ENCODE measurements around the gene ARFGEF3. TPM values are rescaled to one million over a fixed set of nuclear protein-coding genes. Genes with fewer than 3 reads are reported as not detected.

ARFGEF3 gene
- total RNA-seq, 4 donors from 2014 or later: 2.8 to 11.8 (median 7.8) TPM

DNA sequence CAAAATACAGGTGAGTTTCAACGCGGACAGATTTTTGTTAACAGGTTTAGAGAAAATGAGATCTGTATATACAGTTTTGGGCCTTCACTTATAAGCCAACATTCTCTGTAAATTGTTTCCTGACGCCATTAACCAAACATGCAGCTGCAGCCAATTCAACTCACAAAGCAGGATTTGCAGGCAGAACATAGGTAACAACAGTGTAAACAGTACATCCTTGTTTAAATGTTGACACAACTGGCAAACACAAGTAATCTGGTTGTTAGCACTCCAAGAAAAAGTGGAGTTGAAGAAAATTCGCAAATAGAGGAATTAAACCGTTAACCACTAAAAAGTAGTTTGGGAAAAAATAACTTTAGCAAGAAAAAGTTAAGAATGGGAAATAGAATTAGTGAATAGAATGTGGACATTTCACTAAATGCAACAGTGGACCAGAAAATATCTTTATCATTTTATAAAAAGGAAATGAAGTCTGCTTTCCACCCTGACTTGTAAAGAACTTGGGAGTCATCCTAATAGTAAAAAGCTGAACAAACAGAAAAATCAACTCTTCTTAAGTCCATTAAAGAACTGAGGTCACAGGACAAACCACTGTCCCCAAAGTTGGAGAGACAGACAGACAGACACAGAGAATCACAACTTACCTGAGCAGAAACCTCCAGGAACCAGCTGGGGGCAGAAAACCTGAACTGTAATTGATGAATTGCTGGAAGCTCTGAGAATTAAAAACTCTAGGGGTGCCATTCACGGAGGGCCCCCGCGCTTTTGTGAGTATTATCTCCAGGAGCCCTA is 226.0 kb downstream of the ARFGEF3 start:
- H3K4me3 ChIP-seq (ENCODE audit: low read depth, poor library complexity, severe bottlenecking): no peak overlapping the region
- TF ChIP-seq POLR2A (IDR thresholded peaks at IDR 0.05): no peak
- TF ChIP-seq, protein P1, sequence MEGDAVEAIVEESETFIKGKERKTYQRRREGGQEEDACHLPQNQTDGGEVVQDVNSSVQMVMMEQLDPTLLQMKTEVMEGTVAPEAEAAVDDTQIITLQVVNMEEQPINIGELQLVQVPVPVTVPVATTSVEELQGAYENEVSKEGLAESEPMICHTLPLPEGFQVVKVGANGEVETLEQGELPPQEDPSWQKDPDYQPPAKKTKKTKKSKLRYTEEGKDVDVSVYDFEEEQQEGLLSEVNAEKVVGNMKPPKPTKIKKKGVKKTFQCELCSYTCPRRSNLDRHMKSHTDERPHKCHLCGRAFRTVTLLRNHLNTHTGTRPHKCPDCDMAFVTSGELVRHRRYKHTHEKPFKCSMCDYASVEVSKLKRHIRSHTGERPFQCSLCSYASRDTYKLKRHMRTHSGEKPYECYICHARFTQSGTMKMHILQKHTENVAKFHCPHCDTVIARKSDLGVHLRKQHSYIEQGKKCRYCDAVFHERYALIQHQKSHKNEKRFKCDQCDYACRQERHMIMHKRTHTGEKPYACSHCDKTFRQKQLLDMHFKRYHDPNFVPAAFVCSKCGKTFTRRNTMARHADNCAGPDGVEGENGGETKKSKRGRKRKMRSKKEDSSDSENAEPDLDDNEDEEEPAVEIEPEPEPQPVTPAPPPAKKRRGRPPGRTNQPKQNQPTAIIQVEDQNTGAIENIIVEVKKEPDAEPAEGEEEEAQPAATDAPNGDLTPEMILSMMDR (IDR thresholded peaks at IDR 0.05): no peak
- 83 to 84% methylated on average over 8 of the region's 8 CpGs for WGBS, 2 donors
- no peak for DNase-seq (ENCODE audit: low spot score in 2 of 2)
- intact Hi-C loops (cut with DNase I; ENCODE audit: low total_unique reads): no loop called here

DNA sequence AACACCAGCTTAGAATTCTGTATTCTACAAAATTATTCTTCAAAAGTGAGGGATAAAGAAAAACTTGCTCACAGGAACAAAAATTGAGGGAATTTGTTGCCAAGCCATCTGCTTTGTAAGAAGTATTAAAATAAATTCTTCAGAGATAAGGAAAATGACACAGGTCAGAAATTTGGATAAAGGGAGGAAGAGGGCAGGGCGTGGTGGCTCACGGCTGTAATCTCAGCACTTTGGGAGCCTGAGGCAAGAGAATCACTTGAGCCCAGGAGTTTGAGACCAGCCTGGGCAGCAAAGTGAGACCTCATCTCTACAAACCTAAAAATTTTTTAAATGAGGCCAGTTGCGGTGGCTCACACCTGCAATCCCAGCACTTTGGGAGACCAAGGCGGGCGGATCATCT is 227.8 kb downstream of the ARFGEF3 start:
- no peak overlapping the region for H3K4me3 ChIP-seq (ENCODE audit: low read depth, poor library complexity, severe bottlenecking)
- intact Hi-C loops (cut with DNase I; ENCODE audit: low total_unique reads): no loop called here
- no peak for DNase-seq (ENCODE audit: low spot score in 2 of 2)
- 88 to 90% methylated on average over 5 of the region's 5 CpGs for WGBS, 2 donors
- TF ChIP-seq, protein P1 (IDR thresholded peaks at IDR 0.05): no peak
- no peak for TF ChIP-seq POLR2A (IDR thresholded peaks at IDR 0.05)

Other genes with a start within 250 kb of the ARFGEF3 start
- gene PERP, start 54.5 kb upstream of the ARFGEF3 start, total RNA-seq: 1,000 to 10,000 TPM; 1,452 to 1,932 (median 1,836) TPM
- not detected for gene PBOV1, start 56.6 kb downstream of the ARFGEF3 start, total RNA-seq
- not detected for gene SMIM28, start 216.0 kb downstream of the ARFGEF3 start, total RNA-seq
- 100 to 1,000 TPM; 141 to 195 (median 162) TPM for gene HEBP2, start 242.3 kb downstream of the ARFGEF3 start, total RNA-seq